SHP77 (cell line): ENCODE results near the gene ARHGAP15.

Source experiments
- DNase-seq, 2 experiments: peaks; one replicate each; lab custom pipeline; 2025; lab: John Stamatoyannopoulos, UW

ARHGAP15 gene

GRCh38 chr2:143632751-143633374 lies 503.6 kb downstream of the ARHGAP15 start:
- DNase-seq: peak in 1 of 2 experiments; percentile 37

GRCh38 chr2:143633419-143633818 lies 504.2 kb downstream of the ARHGAP15 start:
- no peak for DNase-seq

- no peak for DNase-seq
These were observed 506.1 kb downstream of the ARHGAP15 start for GRCh38 chr2:143635302-143635701.

- no peak for DNase-seq
These were observed 506.7 kb downstream of the ARHGAP15 start for GRCh38 chr2:143635936-143636335.

GRCh38 chr2:143640826-143641225 lies 511.6 kb downstream of the ARHGAP15 start:
- peak in 1 of 2 experiments; percentile 14 for DNase-seq

- DNase-seq: no peak
These were observed 516.9 kb downstream of the ARHGAP15 start for GRCh38 chr2:143645921-143646645.

- DNase-seq: no peak
These were observed 520.1 kb downstream of the ARHGAP15 start for GRCh38 chr2:143649226-143649740.

- no peak for DNase-seq
These were observed 523.5 kb downstream of the ARHGAP15 start for GRCh38 chr2:143652692-143653091.

- no peak for DNase-seq
These were observed 539.0 kb downstream of the ARHGAP15 start for GRCh38 chr2:143668234-143668633.

- DNase-seq: no peak
These were observed 544.8 kb downstream of the ARHGAP15 start for GRCh38 chr2:143674051-143674450.

- no peak for DNase-seq
These were observed 545.8 kb downstream of the ARHGAP15 start for GRCh38 chr2:143675021-143675420.

GRCh38 chr2:143679617-143680016 lies 550.4 kb downstream of the ARHGAP15 start:
- DNase-seq: peak; percentile 23 to 32

- DNase-seq: no peak
These were observed 551.7 kb downstream of the ARHGAP15 start for GRCh38 chr2:143680885-143681405.

GRCh38 chr2:143682436-143683055 lies 553.3 kb downstream of the ARHGAP15 start:
- DNase-seq: no peak

- no peak for DNase-seq
These were observed 554.8 kb downstream of the ARHGAP15 start for GRCh38 chr2:143683977-143684376.

GRCh38 chr2:143684551-143685320 lies 555.5 kb downstream of the ARHGAP15 start:
- DNase-seq: peak in 1 of 2 experiments; percentile 2

GRCh38 chr2:143685421-143686078 lies 556.3 kb downstream of the ARHGAP15 start:
- peak; percentile 28 to 46 for DNase-seq

- DNase-seq: peak in 1 of 2 experiments; percentile 3
These were observed 557.5 kb downstream of the ARHGAP15 start for GRCh38 chr2:143686585-143687164.

- no peak for DNase-seq
These were observed 559.0 kb downstream of the ARHGAP15 start for GRCh38 chr2:143688248-143688647.

- DNase-seq: no peak
These were observed 559.6 kb downstream of the ARHGAP15 start for GRCh38 chr2:143688815-143689214.

- DNase-seq: no peak
These were observed 560.3 kb downstream of the ARHGAP15 start for GRCh38 chr2:143689541-143689940.
